B cell (primary cell): ENCODE results near the gene MAP4K1. TPM values are rescaled to one million over a fixed set of nuclear protein-coding genes. Genes with fewer than 3 reads are reported as not detected.

ENCODE experiments used
- ATAC-seq: fragments of 200-7000 bp; cut with Tn5 transposase; one replicate; pipeline ENCODE4 v1.10.0; 2021; ENCODE audit warnings: low read depth, mild to moderate bottlenecking, moderate number of reproducible peaks, moderate library complexity
- CTCF ChIA-PET: fragments of 350-600 bp; sonication (Branson Sonifier 250); formaldehyde crosslinking; loops from one replicate; lab custom pipeline; 2021; ENCODE audit warnings: antibody characterized with exemption, inconsistent platforms; lab: Charles Lee
- POLR2A ChIA-PET: fragments of 350-600 bp; sonication (Branson Sonifier 250); formaldehyde crosslinking; loops from one replicate; lab custom pipeline; 2021; ENCODE audit warnings: antibody characterized with exemption; lab: Charles Lee
- DNase-seq: peaks from one replicate; pipeline ENCODE4 v3.0.0; 2013
- H2AFZ ChIP-seq: 2 replicates; pipeline ENCODE4 v1.6.1; 2012; ENCODE audit warnings: mild to moderate bottlenecking, low read depth, low read length; ENCODE audit not compliant: insufficient read depth, poor library complexity, severe bottlenecking
- H3K27ac ChIP-seq, 2 donors: 1 replicate in 1 of 2; 2 replicates in 1 of 2; pipeline ENCODE4 v1.5.1; 2012 to 2013; ENCODE audit warnings: low read length in 2 of 2, mild to moderate bottlenecking in 2 of 2, moderate library complexity in 1 of 2
- H3K27me3 ChIP-seq, 4 experiments: fragments of 200-600 bp in 1 of 4; sonication (generic) in 1 of 4; replicated peaks in 1 of 4; 1 replicate in 2 of 4; 2 replicates in 2 of 4; pipeline versions ENCODE4 v1.6.1 to v1.7.0; 2013 to 2016; ENCODE audit warnings: low read length in 3 of 4, mild to moderate bottlenecking in 2 of 4, mixed read lengths in 1 of 4, moderate library complexity in 1 of 4; ENCODE audit not compliant: insufficient read depth in 4 of 4, control insufficient read depth in 3 of 4; ENCODE audit errors: control extremely low read depth in 1 of 4
- H3K36me3 ChIP-seq, 2 experiments: replicated peaks in 1 of 2; 1 replicate in 1 of 2; 2 replicates in 1 of 2; pipeline versions ENCODE4 v1.6.1 to v1.7.1; 2013; ENCODE audit warnings: low read length in 1 of 2; ENCODE audit not compliant: insufficient read depth in 2 of 2, control insufficient read depth in 1 of 2; ENCODE audit errors: control extremely low read depth in 1 of 2, extremely low read depth in 1 of 2
- H3K4me1 ChIP-seq, 2 donors: fragments of 200-600 bp in 1 of 2; sonication (generic) in 1 of 2; 1 replicate in 1 of 2; 2 replicates in 1 of 2; pipeline versions ENCODE4 v1.5.1 to v1.6.1; 2013 to 2017; ENCODE audit warnings: low read length in 2 of 2; ENCODE audit not compliant: control insufficient read depth in 2 of 2, insufficient read depth in 2 of 2
- H3K4me2 ChIP-seq: replicated peaks from 2 replicates; pipeline ENCODE3; 2012; ENCODE audit warnings: mild to moderate bottlenecking, low read depth, low read length; ENCODE audit not compliant: poor library complexity, severe bottlenecking
- H3K4me3 ChIP-seq, 5 experiments: fragments of 200-600 bp in 1 of 5; sonication (generic) in 1 of 5; 1 replicate in 3 of 5; 2 replicates in 2 of 5; pipeline versions ENCODE4 v1.5.1 to v1.7.0; 2011 to 2016; ENCODE audit warnings: low read length in 4 of 5, mild to moderate bottlenecking in 4 of 5, low read depth in 2 of 5, control low read depth in 1 of 5, moderate library complexity in 1 of 5; ENCODE audit not compliant: insufficient read depth in 1 of 5; ENCODE audit errors: control extremely low read depth in 1 of 5, extremely low read depth in 1 of 5
- H3K79me2 ChIP-seq: fragments of 200-600 bp; sonication (generic); one replicate; pipeline ENCODE4 v1.6.0; 2016; ENCODE audit warnings: low read length; ENCODE audit not compliant: control insufficient read depth, insufficient read depth
- H3K9ac ChIP-seq: fragments of 200-600 bp; sonication (generic); 2 replicates; pipeline ENCODE4 v1.6.1; 2017; ENCODE audit warnings: mild to moderate bottlenecking, low read length, moderate library complexity
- H3K9me3 ChIP-seq, 3 donors: one replicate each; pipeline versions ENCODE4 v1.6.1 to v1.7.1; 2013; ENCODE audit warnings: low read length in 2 of 3; ENCODE audit not compliant: control insufficient read depth in 2 of 3, insufficient read depth in 1 of 3; ENCODE audit errors: control extremely low read depth in 1 of 3
- H4K20me1 ChIP-seq: 2 replicates; pipeline ENCODE4 v1.6.0; 2012; ENCODE audit warnings: mild to moderate bottlenecking, low read length; ENCODE audit not compliant: insufficient read depth, control insufficient read depth, poor library complexity, severe bottlenecking
- H3K27ac Mint-ChIP-seq: one replicate; pipeline ENCODE4 v1.8.0; 2021; ENCODE audit warnings: mixed read lengths
- H3K27me3 Mint-ChIP-seq: one replicate; pipeline ENCODE4 v1.8.0; 2021; ENCODE audit warnings: mixed read lengths
- H3K4me1 Mint-ChIP-seq: one replicate; pipeline ENCODE4 v1.8.0; 2021; ENCODE audit warnings: mixed read lengths
- H3K4me3 Mint-ChIP-seq: one replicate; pipeline ENCODE4 v1.8.0; 2021; ENCODE audit warnings: mixed read lengths
- H3K9me3 Mint-ChIP-seq: one replicate; pipeline ENCODE4 v1.8.0; 2022; ENCODE audit warnings: mixed read lengths; ENCODE audit not compliant: insufficient read depth
- EZH2 ChIP-seq: IDR thresholded peaks from 2 replicates; pipeline ENCODE4 v1.6.1; 2012; ENCODE audit warnings: borderline replicate concordance, low read depth, mild to moderate bottlenecking, moderate library complexity, low read length; ENCODE audit not compliant: insufficient read depth, poor library complexity, severe bottlenecking
- WGBS: methylation state at CpG from one replicate; pipeline ENCODE4 v1.1.5; 2013; ENCODE audit warnings: missing lambda C conversion rate; ENCODE audit not compliant: insufficient coverage; 5-methylcytosine and 5-hydroxymethylcytosine counted together
- intact Hi-C: fragments of 100-400 bp; cut with micrococcal nuclease; formaldehyde crosslinking; loops from one replicate; pipeline ENCODE4 v1.10.0; 2022
- polyA plus RNA-seq: library from polyadenylated mRNA; depleted of rRNA; stranded (reverse); fragments of >200 nt; gene quantifications from 2 replicates; pipeline ENCODE4 v1.2.3, GENCODE V29; 2012
- total RNA-seq, 2 donors: library from RNA; stranded (reverse); fragments of 120-200 nt in 1 of 2; gene quantifications; 1 replicate in 1 of 2; 2 replicates in 1 of 2; pipeline versions ENCODE4 v1.2.3 to v1.2.4, GENCODE V29; 2013 to 2022
- TF ChIP-seq, protein P1 (sequence below): fragments of 200-600 bp; IDR thresholded peaks from one replicate; pipeline ENCODE4 v1.8.0; 2022; ENCODE audit warnings: antibody characterized with exemption, mild to moderate bottlenecking

The MAP4K1 gene
- total and polyA plus RNA-seq, 2 donors (not counting 1 experiment from before 2014, with no cell fraction given) = 291 to 415 TPM

- peak overlapping the region; percentile 27 for H3K4me3 Mint-ChIP-seq
- H3K4me1 Mint-ChIP-seq = peaks cover 36% of the 10 kb centered on the region
- no peak for DNase-seq
- TF ChIP-seq, protein P1, sequence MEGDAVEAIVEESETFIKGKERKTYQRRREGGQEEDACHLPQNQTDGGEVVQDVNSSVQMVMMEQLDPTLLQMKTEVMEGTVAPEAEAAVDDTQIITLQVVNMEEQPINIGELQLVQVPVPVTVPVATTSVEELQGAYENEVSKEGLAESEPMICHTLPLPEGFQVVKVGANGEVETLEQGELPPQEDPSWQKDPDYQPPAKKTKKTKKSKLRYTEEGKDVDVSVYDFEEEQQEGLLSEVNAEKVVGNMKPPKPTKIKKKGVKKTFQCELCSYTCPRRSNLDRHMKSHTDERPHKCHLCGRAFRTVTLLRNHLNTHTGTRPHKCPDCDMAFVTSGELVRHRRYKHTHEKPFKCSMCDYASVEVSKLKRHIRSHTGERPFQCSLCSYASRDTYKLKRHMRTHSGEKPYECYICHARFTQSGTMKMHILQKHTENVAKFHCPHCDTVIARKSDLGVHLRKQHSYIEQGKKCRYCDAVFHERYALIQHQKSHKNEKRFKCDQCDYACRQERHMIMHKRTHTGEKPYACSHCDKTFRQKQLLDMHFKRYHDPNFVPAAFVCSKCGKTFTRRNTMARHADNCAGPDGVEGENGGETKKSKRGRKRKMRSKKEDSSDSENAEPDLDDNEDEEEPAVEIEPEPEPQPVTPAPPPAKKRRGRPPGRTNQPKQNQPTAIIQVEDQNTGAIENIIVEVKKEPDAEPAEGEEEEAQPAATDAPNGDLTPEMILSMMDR = no peak
- TF ChIP-seq EZH2 = no peak
- no peaks in the 10 kb centered on the region for H3K27me3 ChIP-seq
- no peak for ATAC-seq
- intact Hi-C loops = loop anchor here (5.0 kb wide), 2 partner anchors 61 to 76 kb away; partner anchors contain the start of genes EIF3K and MAP4K1
- POLR2A ChIA-PET = interaction anchor here (0.6 to 1.8 kb wide), 4 partner anchors 58 to 374 kb away, joined by 5 to 15 read pairs (median 6); partner anchors contain the start of genes MAP4K1, MRPS12 and SARS2
- H3K4me3 ChIP-seq = no peak overlapping the region
- H3K4me1 ChIP-seq = peaks cover 5 to 26% of the 10 kb centered on the region in 2 donors
- no peak overlapping the region for H3K9ac ChIP-seq
- 81% methylated on average over 6 of the region's 7 CpGs for WGBS
- H3K9me3 Mint-ChIP-seq = no peaks in the 10 kb centered on the region
- no peaks in the 10 kb centered on the region for H3K79me2 ChIP-seq
- no peaks in the 10 kb centered on the region for H3K36me3 ChIP-seq
- H3K27ac Mint-ChIP-seq = peak overlapping the region; percentile 15
- H3K4me2 ChIP-seq = no peak overlapping the region
- H4K20me1 ChIP-seq = no peaks in the 10 kb centered on the region
- H3K27me3 Mint-ChIP-seq = no peaks in the 10 kb centered on the region
- H3K9me3 ChIP-seq = peaks cover 0 to 6% (median 0%) of the 10 kb centered on the region in 3 donors
- CTCF ChIA-PET = interaction anchor here (1.0 to 1.9 kb wide), 3 partner anchors 61 to 80 kb away, joined by 4 to 15 read pairs (median 5); partner anchors contain the start of gene MAP4K1
- peak overlapping the region; percentile 55 for H2AFZ ChIP-seq
- no peak overlapping the region for H3K27ac ChIP-seq
These were observed 61.1 kb downstream of the MAP4K1 start for GRCh38 chr19:38556521-38557174.

GRCh38 chr19:38555200-38555599 is 62.6 kb downstream of the MAP4K1 start:
- TF ChIP-seq, protein P1 = no peak
- TF ChIP-seq EZH2 = no peak

More at GRCh38 chr19:38555200-38555599, 62.6 kb downstream of the MAP4K1 start:
- ChIA-PET CTCF (interaction anchor here (1.3 kb wide), 1 partner anchor 63 kb away, joined by 5 read pairs; the partner anchor contains the start of gene EIF3K), POLR2A (interaction anchor here (0.6 kb wide), 2 partner anchors 78 to 1638 kb away, joined by 3 to 12 read pairs; no protein-coding TSS in a partner anchor)
- Histone ChIP-seq H3K9me3 (peaks cover 0 to 3% (median 0%) of the 10 kb centered on the region in 3 donors), H3K27ac (no peak overlapping the region), H3K36me3 (no peaks in the 10 kb centered on the region), H3K4me1 (peaks cover 5 to 26% of the 10 kb centered on the region in 2 donors), H3K4me2 (no peak overlapping the region), H2AFZ (no peak overlapping the region), H3K27me3 (no peaks in the 10 kb centered on the region), H4K20me1 (no peaks in the 10 kb centered on the region), H3K9ac (no peak overlapping the region), H3K4me3 (no peak overlapping the region), H3K79me2 (no peaks in the 10 kb centered on the region)
- intact Hi-C loops = loop anchor here (5.0 kb wide), 2 partner anchors 62 to 77 kb away; partner anchors contain the start of genes EIF3K and MAP4K1
- no peaks in the 10 kb centered on the region for H3K9me3 Mint-ChIP-seq
- H3K27me3 Mint-ChIP-seq = no peaks in the 10 kb centered on the region
- H3K4me1 Mint-ChIP-seq = peaks cover 33% of the 10 kb centered on the region
- no peak overlapping the region for H3K4me3 Mint-ChIP-seq
- ATAC-seq (no peak), DNase-seq (no peak)
- WGBS = no CpG with 5 or more reads among the region's 8 CpGs
- H3K27ac Mint-ChIP-seq = no peak overlapping the region
